H1 (cell line): Measurements from ENCODE around the gene P2RY11. TPM values are rescaled to one million over a fixed set of nuclear protein-coding genes. Genes with fewer than 3 reads are reported as not detected.

Experiments
- CTCF ChIA-PET: fragments of 300-600 bp; sonication (Branson Sonifier 250); formaldehyde crosslinking; loops from one replicate; lab custom pipeline; 2021; ENCODE audit not compliant: partially characterized antibody; lab: Charles Lee
- POLR2A ChIA-PET: fragments of 300-600 bp; sonication (Branson Sonifier 250); formaldehyde crosslinking; loops from one replicate; lab custom pipeline; 2021; ENCODE audit warnings: inconsistent platforms; ENCODE audit not compliant: partially characterized antibody; lab: Charles Lee
- DNase-seq, 2 experiments: peaks; one replicate each; pipeline versions ENCODE4 v3.0.0 to v3.0.0-alpha.2; 2010 to 2022; ENCODE audit warnings: low spot score in 2 of 2, low read depth in 1 of 2, mixed read lengths in 1 of 2
- FAIRE-seq: peaks from 2 replicates; lab custom pipeline; 2011; peaks lifted over from hg19 to GRCh38; lab: Jason Lieb, UNC
- H2AFZ ChIP-seq: 2 replicates; pipeline ENCODE4 v1.8.1; 2012; ENCODE audit warnings: low read length, inconsistent platforms
- H2AK5ac ChIP-seq: 2 replicates; pipeline ENCODE4 v1.6.1; 2013; ENCODE audit warnings: low read depth, low read length
- H2BK120ac ChIP-seq: replicated peaks from 2 replicates; pipeline ENCODE3; 2013; ENCODE audit warnings: low read depth, low read length, inconsistent platforms
- H2BK12ac ChIP-seq: 2 replicates; pipeline ENCODE4 v1.6.1; 2013; ENCODE audit warnings: low read depth, low read length
- H2BK15ac ChIP-seq: 2 replicates; pipeline ENCODE4 v1.6.1; 2013; ENCODE audit warnings: low read length
- H2BK20ac ChIP-seq: 2 replicates; pipeline ENCODE4 v1.6.1; 2013; ENCODE audit warnings: low read length
- H2BK5ac ChIP-seq: 2 replicates; pipeline ENCODE4 v1.6.1; 2013; ENCODE audit warnings: low read depth, low read length
- H3K14ac ChIP-seq: 2 replicates; pipeline ENCODE4 v1.6.1; 2013; ENCODE audit warnings: inconsistent platforms; ENCODE audit not compliant: insufficient read length
- H3K18ac ChIP-seq: 2 replicates; pipeline ENCODE4 v1.6.1; 2013; ENCODE audit warnings: low read length; ENCODE audit errors: extremely low read depth
- H3K23ac ChIP-seq: 2 replicates; pipeline ENCODE4 v1.6.1; 2013; ENCODE audit warnings: inconsistent platforms; ENCODE audit not compliant: insufficient read length
- H3K23me2 ChIP-seq: 2 replicates; pipeline ENCODE4 v1.6.1; 2013; ENCODE audit warnings: low read depth, low read length
- H3K27ac ChIP-seq: 2 replicates; pipeline ENCODE4 v1.6.1; 2011; ENCODE audit warnings: low read depth, low read length, inconsistent platforms
- H3K27me3 ChIP-seq, 4 experiments: replicated peaks in 1 of 4; 1 replicate in 1 of 4; 2 replicates in 3 of 4; pipeline versions ENCODE4 v1.6.1 to v1.8.1; 2011 to 2013; ENCODE audit warnings: low read length in 3 of 4, mild to moderate bottlenecking in 3 of 4, inconsistent platforms in 2 of 4, mixed read lengths in 2 of 4, moderate library complexity in 1 of 4; ENCODE audit not compliant: control insufficient read depth in 3 of 4, insufficient read depth in 3 of 4; ENCODE audit errors: extremely low read depth in 1 of 4
- H3K36me3 ChIP-seq, 4 experiments: 2 replicates each; pipeline versions ENCODE4 v1.6.1 to v1.8.1; 2011 to 2013; ENCODE audit warnings: mild to moderate bottlenecking in 4 of 4, low read length in 3 of 4, moderate library complexity in 2 of 4, control low read depth in 1 of 4, inconsistent platforms in 1 of 4; ENCODE audit not compliant: insufficient read depth in 4 of 4, control insufficient read depth in 2 of 4
- H3K4ac ChIP-seq: replicated peaks from 2 replicates; pipeline ENCODE3; 2013; ENCODE audit warnings: low read length, low read depth, mixed read lengths, inconsistent platforms; ENCODE audit not compliant: insufficient read length
- H3K4me1 ChIP-seq, 4 experiments: replicated peaks in 1 of 4; 1 replicate in 1 of 4; 2 replicates in 3 of 4; pipeline versions ENCODE4 v1.6.1 to v1.8.1; 2011 to 2013; ENCODE audit warnings: low read length in 3 of 4, inconsistent platforms in 2 of 4, mixed read lengths in 1 of 4; ENCODE audit not compliant: insufficient read depth in 4 of 4, control insufficient read depth in 3 of 4
- H3K4me2 ChIP-seq, 2 experiments: 2 replicates each; pipeline versions ENCODE4 v1.6.1 to v1.8.1; 2011 to 2013; ENCODE audit warnings: low read depth in 2 of 2, low read length in 2 of 2, control low read depth in 1 of 2, inconsistent platforms in 1 of 2, mild to moderate bottlenecking in 1 of 2; ENCODE audit not compliant: insufficient read depth in 1 of 2
- H3K4me3 ChIP-seq, 4 experiments: fragments of 200-600, 300-600 bp in 1 of 4; sonication (generic), shearing (Covaris generic), sonication (Bioruptor Twin) in 1 of 4; 2 replicates each; pipeline versions ENCODE4 v1.5.1 to v1.8.1; 2011 to 2016; ENCODE audit warnings: low read length in 4 of 4, low read depth in 3 of 4, control low read depth in 2 of 4, inconsistent platforms in 2 of 4, mild to moderate bottlenecking in 2 of 4, mixed read lengths in 1 of 4, moderate library complexity in 1 of 4; ENCODE audit not compliant: insufficient read depth in 2 of 4; ENCODE audit errors: extremely low read depth in 1 of 4
- H3K56ac ChIP-seq: replicated peaks from 2 replicates; pipeline ENCODE3; 2013; ENCODE audit warnings: low read depth, mild to moderate bottlenecking, mixed read lengths, low read length, inconsistent platforms; ENCODE audit not compliant: insufficient read length
- H3K79me1 ChIP-seq: 2 replicates; pipeline ENCODE4 v1.6.1; 2013; ENCODE audit warnings: low read depth, low read length, control low read depth
- H3K79me2 ChIP-seq, 2 experiments: 2 replicates each; pipeline versions ENCODE4 v1.6.1 to v1.8.1; 2012 to 2013; ENCODE audit warnings: low read length in 2 of 2, mild to moderate bottlenecking in 2 of 2, inconsistent platforms in 1 of 2; ENCODE audit not compliant: insufficient read depth in 2 of 2, control insufficient read depth in 1 of 2
- H3K9ac ChIP-seq, 4 experiments: replicated peaks in 1 of 4; 1 replicate in 1 of 4; 2 replicates in 3 of 4; pipeline versions ENCODE4 v1.6.1 to v1.8.1; 2011 to 2013; ENCODE audit warnings: low read depth in 3 of 4, low read length in 3 of 4, control low read depth in 2 of 4, mild to moderate bottlenecking in 2 of 4, moderate library complexity in 2 of 4, inconsistent platforms in 1 of 4; ENCODE audit errors: extremely low read depth in 1 of 4
- H3K9me3 ChIP-seq, 2 experiments: 2 replicates each; pipeline versions ENCODE4 v1.6.1 to v1.8.1; 2012 to 2013; ENCODE audit warnings: mild to moderate bottlenecking in 2 of 2, moderate library complexity in 2 of 2, control low read depth in 1 of 2, inconsistent platforms in 1 of 2, low read depth in 1 of 2, low read length in 1 of 2, mixed read lengths in 1 of 2; ENCODE audit not compliant: insufficient read depth in 2 of 2
- H4K20me1 ChIP-seq, 2 experiments: replicated peaks in 1 of 2; 2 replicates each; pipeline versions ENCODE3 to v1.8.1; 2011 to 2013; ENCODE audit warnings: inconsistent platforms in 2 of 2, low read length in 2 of 2, mild to moderate bottlenecking in 1 of 2; ENCODE audit not compliant: insufficient read depth in 2 of 2, control insufficient read depth in 1 of 2
- H4K5ac ChIP-seq: 2 replicates; pipeline ENCODE4 v1.6.1; 2013; ENCODE audit warnings: low read length, low read depth, mixed read lengths, inconsistent platforms; ENCODE audit not compliant: insufficient read length
- H4K8ac ChIP-seq: 2 replicates; pipeline ENCODE4 v1.8.0; 2013; ENCODE audit warnings: mild to moderate bottlenecking, moderate library complexity, low read length, inconsistent platforms; ENCODE audit not compliant: insufficient read depth; ENCODE audit errors: extremely low read depth
- H4K91ac ChIP-seq: replicated peaks from 2 replicates; pipeline ENCODE3; 2013; ENCODE audit warnings: low read length, mixed read lengths, inconsistent platforms; ENCODE audit not compliant: insufficient read length
- E2F6 ChIP-seq: IDR thresholded peaks from 2 replicates; pipeline ENCODE4 v1.6.1; 2012; ENCODE audit warnings: inconsistent platforms
- WGBS, 2 experiments: shearing (Covaris generic) in 1 of 2; methylation state at CpG; one replicate each; pipeline versions ENCODE4 v1.1.6 to v1.1.7; 2013 to 2015; ENCODE audit warnings: low lambda C conversion rate in 2 of 2, mixed read lengths in 2 of 2, inconsistent platforms in 1 of 2, low coverage in 1 of 2, missing lambda C conversion rate in 1 of 2; ENCODE audit not compliant: insufficient replicate concordance in 2 of 2, insufficient coverage in 1 of 2, insufficient read length in 1 of 2; ENCODE audit errors: extremely low coverage in 1 of 2, missing lambda C conversion rate in 1 of 2; 5-methylcytosine and 5-hydroxymethylcytosine counted together
- polyA plus RNA-seq, 7 experiments: library from polyadenylated mRNA; depleted of rRNA in 3 of 7; stranded (reverse) in 5 of 7; unstranded in 2 of 7; fragments of >200 nt in 5 of 7; fragments of 200-250 nt in 2 of 7; gene quantifications; 1 replicate in 5 of 7; 2 replicates in 1 of 7; 4 replicates in 1 of 7; pipeline versions ENCODE4 v1.2.1 to v1.2.3, GENCODE V29; 2011 to 2013; ENCODE audit warnings: missing spikeins in 2 of 7, mixed read lengths in 2 of 7
- total RNA-seq: library from RNA; stranded (reverse); fragmentation: NEBNext Ultra II Directional; extraction: Animal tissue kit (Norgen Biotek cat#: 25700); gene quantifications from 2 replicates; pipeline ENCODE4 v1.2.1, GENCODE V29; 2021

Gene P2RY11
- total and polyA plus RNA-seq, 2 of the 8 experiments (the other 6 are each of a cell fraction or from before 2014, with no cell fraction given): 9.2 to 18.0 TPM

GRCh38 chr19:10110972-10111317, 548 bp upstream of the P2RY11 start:
- DNase-seq: no peak
- Histone ChIP-seq H2AFZ (no peak overlapping the region), H2BK5ac (no peak overlapping the region), H2BK12ac (no peak overlapping the region), H4K8ac (no peak overlapping the region), H2BK20ac (no peak overlapping the region), H3K56ac (no peak overlapping the region), H3K23me2 (0 out of 2 replicates have a peak, but pooled peaks cover 4% of the 10 kb centered on the region), H3K18ac (no peak overlapping the region), H3K79me2 (peaks cover 6 to 25% of the 10 kb centered on the region in 2 experiments; a peak in 3 of 4 replicates), H3K4me2 (no peak overlapping the region), H3K14ac (no peak overlapping the region), H3K4ac (no peak overlapping the region), H3K4me3 (no peak overlapping the region), H3K27ac (no peak overlapping the region), H3K9ac (no peak overlapping the region), H2AK5ac (no peak overlapping the region), H3K23ac (no peak overlapping the region), H3K36me3 (peaks cover 34 to 62% (median 45%) of the 10 kb centered on the region in 4 experiments), H2BK120ac (no peak overlapping the region), H3K79me1 (peaks cover 8% of the 10 kb centered on the region; the same call in 1 of the 2 replicates), H3K27me3 (no peaks in the 10 kb centered on the region), H4K5ac (no peak overlapping the region), H4K20me1 (peaks cover 13 to 33% of the 10 kb centered on the region in 2 experiments), H3K9me3 (no peaks in the 10 kb centered on the region), H2BK15ac (no peak overlapping the region), H4K91ac (no peak overlapping the region)
- WGBS, 2 experiments: 95% methylated on average over 7 of the region's 19 CpGs; no CpG with 5 or more reads in 1 of the 2 experiments
- POLR2A ChIA-PET: interaction anchor here (1.0 to 29.1 kb wide), 7 partner anchors 1 to 199 kb away, joined by 4 to 412 read pairs (median 5); partner anchors contain the start of genes ANGPTL6, EIF3G, P2RY11 and PPAN
- CTCF ChIA-PET: interaction anchor here (1.1 to 5.0 kb wide), 4 partner anchors 7 to 191 kb away, joined by 3 to 42 read pairs (median 12); partner anchors contain the start of gene ANGPTL6
- FAIRE-seq: no peak
- TF ChIP-seq E2F6: no peak
- TF ChIP-seq, all 59 proteins: peak for 0
- peaks cover 0 to 4% (median 3%) of the 10 kb centered on the region in 4 experiments; a peak in 5 of 7 replicates for H3K4me1 ChIP-seq
